Measurements from ENCODE around the gene TAS2R30.
A peak's percentile ranks its signal among the peaks of the same experiment; 100 is the strongest.

TAS2R30 gene

DNA sequence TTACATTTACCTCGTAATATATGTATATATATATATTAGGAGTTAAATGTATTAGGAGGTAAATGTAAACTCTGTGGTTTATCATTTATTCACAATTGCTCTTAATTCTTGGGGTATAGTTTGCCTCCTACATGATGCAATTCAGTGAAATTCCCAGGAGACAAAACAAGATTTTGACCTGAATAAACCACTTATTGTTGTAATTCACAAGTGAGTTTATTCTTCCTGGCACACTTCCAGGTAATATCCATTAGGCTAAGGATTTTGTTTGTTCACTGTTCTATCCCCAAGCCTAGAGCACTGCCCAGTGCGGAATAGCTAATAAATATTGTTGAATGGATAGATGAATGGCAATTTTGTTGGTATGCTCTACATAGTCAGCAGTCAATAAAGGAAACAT lies 39.6 kb upstream of the TAS2R30 start (continued):
- TF ChIP-seq ZBTB17 (tag by site-specific recombination; IDR thresholded peaks at IDR 0.05): peak; percentile 41; the same call in 1 of the 2 replicates
- TF ChIP-seq ZNF350 (tag by site-specific recombination; IDR thresholded peaks at IDR 0.05): 0 out of 2 replicates have a peak, but pooled peaks have one; percentile 29
- no peak for TF ChIP-seq ZNF664 (tag by site-specific recombination; IDR thresholded peaks at IDR 0.05)
- peak; percentile 62 for TF ChIP-seq ZNF366 (tag by site-specific recombination; conservative IDR thresholded peaks at IDR 0.05)
- peak; percentile 36; the same call in 1 of the 2 replicates for TF ChIP-seq MZF1 (tag by site-specific recombination; IDR thresholded peaks at IDR 0.05; ENCODE audit: borderline replicate concordance)
- 0 out of 2 replicates have a peak, but pooled peaks have one; percentile 61 for TF ChIP-seq ZNF24 (tag by site-specific recombination; IDR thresholded peaks at IDR 0.05)
- no peak for TF ChIP-seq ZNF707 (tag by site-specific recombination; IDR thresholded peaks at IDR 0.05)
- TF ChIP-seq ZNF239 (tag by site-specific recombination; IDR thresholded peaks at IDR 0.05): no peak
- TF ChIP-seq ZNF157 (tag by site-specific recombination; IDR thresholded peaks at IDR 0.05): no peak
- TF ChIP-seq ZNF138 (tag by site-specific recombination; IDR thresholded peaks at IDR 0.05; ENCODE audit: borderline replicate concordance): no peak
- TF ChIP-seq HOXC10 (CRISPR knock-in tag; IDR thresholded peaks at IDR 0.05): no peak
- TF ChIP-seq PBX3 (CRISPR knock-in tag; IDR thresholded peaks at IDR 0.05): no peak
- TF ChIP-seq ZNF555 (tag by site-specific recombination; conservative IDR thresholded peaks at IDR 0.05): no peak
- TF ChIP-seq ZNF548 (tag by site-specific recombination; IDR thresholded peaks at IDR 0.05): no peak
- TF ChIP-seq, protein P1, sequence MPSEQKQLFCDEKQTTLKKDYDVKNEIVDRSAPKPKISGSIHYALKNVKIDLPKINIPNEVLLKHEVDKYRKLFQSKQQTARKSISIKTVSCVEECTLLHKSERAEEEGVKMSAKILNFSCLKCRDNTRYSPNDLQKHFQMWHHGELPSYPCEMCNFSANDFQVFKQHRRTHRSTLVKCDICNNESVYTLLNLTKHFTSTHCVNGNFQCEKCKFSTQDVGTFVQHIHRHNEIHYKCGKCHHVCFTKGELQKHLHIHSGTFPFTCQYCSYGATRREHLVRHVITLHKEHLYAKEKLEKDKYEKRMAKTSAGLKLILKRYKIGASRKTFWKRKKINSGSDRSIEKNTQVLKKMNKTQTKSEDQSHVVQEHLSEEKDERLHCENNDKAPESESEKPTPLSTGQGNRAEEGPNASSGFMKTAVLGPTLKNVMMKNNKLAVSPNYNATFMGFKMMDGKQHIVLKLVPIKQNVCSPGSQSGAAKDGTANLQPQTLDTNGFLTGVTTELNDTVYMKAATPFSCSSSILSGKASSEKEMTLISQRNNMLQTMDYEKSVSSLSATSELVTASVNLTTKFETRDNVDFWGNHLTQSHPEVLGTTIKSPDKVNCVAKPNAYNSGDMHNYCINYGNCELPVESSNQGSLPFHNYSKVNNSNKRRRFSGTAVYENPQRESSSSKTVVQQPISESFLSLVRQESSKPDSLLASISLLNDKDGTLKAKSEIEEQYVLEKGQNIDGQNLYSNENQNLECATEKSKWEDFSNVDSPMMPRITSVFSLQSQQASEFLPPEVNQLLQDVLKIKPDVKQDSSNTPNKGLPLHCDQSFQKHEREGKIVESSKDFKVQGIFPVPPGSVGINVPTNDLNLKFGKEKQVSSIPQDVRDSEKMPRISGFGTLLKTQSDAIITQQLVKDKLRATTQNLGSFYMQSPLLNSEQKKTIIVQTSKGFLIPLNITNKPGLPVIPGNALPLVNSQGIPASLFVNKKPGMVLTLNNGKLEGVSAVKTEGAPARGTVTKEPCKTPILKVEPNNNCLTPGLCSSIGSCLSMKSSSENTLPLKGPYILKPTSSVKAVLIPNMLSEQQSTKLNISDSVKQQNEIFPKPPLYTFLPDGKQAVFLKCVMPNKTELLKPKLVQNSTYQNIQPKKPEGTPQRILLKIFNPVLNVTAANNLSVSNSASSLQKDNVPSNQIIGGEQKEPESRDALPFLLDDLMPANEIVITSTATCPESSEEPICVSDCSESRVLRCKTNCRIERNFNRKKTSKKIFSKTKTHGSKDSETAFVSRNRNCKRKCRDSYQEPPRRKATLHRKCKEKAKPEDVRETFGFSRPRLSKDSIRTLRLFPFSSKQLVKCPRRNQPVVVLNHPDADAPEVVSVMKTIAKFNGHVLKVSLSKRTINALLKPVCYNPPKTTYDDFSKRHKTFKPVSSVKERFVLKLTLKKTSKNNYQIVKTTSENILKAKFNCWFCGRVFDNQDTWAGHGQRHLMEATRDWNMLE (tag by site-specific recombination; conservative IDR thresholded peaks at IDR 0.05; ENCODE audit: low read depth): peak; percentile 30; the same call in 1 of the 2 replicates
- TF ChIP-seq, protein P2, sequence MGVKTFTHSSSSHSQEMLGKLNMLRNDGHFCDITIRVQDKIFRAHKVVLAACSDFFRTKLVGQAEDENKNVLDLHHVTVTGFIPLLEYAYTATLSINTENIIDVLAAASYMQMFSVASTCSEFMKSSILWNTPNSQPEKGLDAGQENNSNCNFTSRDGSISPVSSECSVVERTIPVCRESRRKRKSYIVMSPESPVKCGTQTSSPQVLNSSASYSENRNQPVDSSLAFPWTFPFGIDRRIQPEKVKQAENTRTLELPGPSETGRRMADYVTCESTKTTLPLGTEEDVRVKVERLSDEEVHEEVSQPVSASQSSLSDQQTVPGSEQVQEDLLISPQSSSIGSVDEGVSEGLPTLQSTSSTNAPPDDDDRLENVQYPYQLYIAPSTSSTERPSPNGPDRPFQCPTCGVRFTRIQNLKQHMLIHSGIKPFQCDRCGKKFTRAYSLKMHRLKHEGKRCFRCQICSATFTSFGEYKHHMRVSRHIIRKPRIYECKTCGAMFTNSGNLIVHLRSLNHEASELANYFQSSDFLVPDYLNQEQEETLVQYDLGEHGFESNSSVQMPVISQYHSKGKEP (tag by site-specific recombination; IDR thresholded peaks at IDR 0.05): peak; percentile 53
- TF ChIP-seq ZNF404 (tag by site-specific recombination; IDR thresholded peaks at IDR 0.05): 0 out of 2 replicates have a peak, but pooled peaks have one; percentile 24
- TF ChIP-seq ZNF549 (tag by site-specific recombination; IDR thresholded peaks at IDR 0.05): no peak

- ChIA-PET POLR2A (interaction anchor here (0.6 to 2.5 kb wide), 10 partner anchors 9 to 422 kb away, joined by 3 to 13 read pairs (median 4); no protein-coding TSS in a partner anchor), CTCF (interaction anchor here (0.5 to 0.9 kb wide), 2 partner anchors 14 to 422 kb away, joined by 3 read pairs; no protein-coding TSS in a partner anchor)
- Histone ChIP-seq H3K9me3 (ENCODE audit: control insufficient read depth, insufficient read depth, low read depth, low read length) (no peaks in the 10 kb centered on the region), H3K27ac (ENCODE audit: extremely low read depth, low read depth, low read length) (peak overlapping the region; percentile 99), H3K36me3 (ENCODE audit: control insufficient read depth in 2 of 2, insufficient read depth in 1 of 2, low read length in 2 of 2) (peaks cover 4 to 13% of the 10 kb centered on the region in 2 experiments), H3K4me3 (ENCODE audit: low read depth, low read length) (peak overlapping the region; percentile 77), H3K4me1 (ENCODE audit: control insufficient read depth, insufficient read depth, low read length) (peaks cover 4% of the 10 kb centered on the region)
- TF ChIP-seq ZNF366 (tag by site-specific recombination; conservative IDR thresholded peaks at IDR 0.05): 0 out of 2 replicates have a peak, but pooled peaks have one; percentile 32
- 0 out of 2 replicates have a peak, but pooled peaks have one; percentile 17 for TF ChIP-seq ZNF843 (tag by site-specific recombination; IDR thresholded peaks at IDR 0.05)
- peak; percentile 38; the same call in 1 of the 2 replicates for TF ChIP-seq FEZF1 (tag by site-specific recombination; IDR thresholded peaks at IDR 0.05)
- TF ChIP-seq PBX3 (CRISPR knock-in tag; IDR thresholded peaks at IDR 0.05): no peak
- TF ChIP-seq ZXDB (tag by site-specific recombination; IDR thresholded peaks at IDR 0.05): peak; percentile 13; the same call in 1 of the 2 replicates
- peak; percentile 74; the same call in 1 of the 2 replicates for TF ChIP-seq PRDM1 (tag by site-specific recombination; IDR thresholded peaks at IDR 0.05)
- 0 out of 2 replicates have a peak, but pooled peaks have one; percentile 15 for TF ChIP-seq YY2 (tag by site-specific recombination; IDR thresholded peaks at IDR 0.05)
- TF ChIP-seq ZSCAN4 (tag by site-specific recombination; IDR thresholded peaks at IDR 0.05): no peak
Measured at GRCh38 chr12:11171969-11172675, 37.7 kb upstream of the TAS2R30 start.

Data from HEK293 (cell line).